Neuronal stem cell (in vitro differentiated cells): ENCODE measurements around the gene ZNF821.

Experiments
- DNase-seq: peaks from one replicate; pipeline ENCODE4 v3.0.0-alpha.2; 2013; ENCODE audit warnings: low spot score
- H2AFZ ChIP-seq: one replicate; pipeline ENCODE4 v1.6.1; 2013; ENCODE audit warnings: mild to moderate bottlenecking, low read length, inconsistent platforms
- H2AK5ac ChIP-seq: 2 replicates; pipeline ENCODE4 v1.6.1; 2013; ENCODE audit warnings: low read depth, mild to moderate bottlenecking, inconsistent platforms, low read length, moderate library complexity, mixed read lengths
- H2BK120ac ChIP-seq: 2 replicates; pipeline ENCODE4 v1.6.1; 2013; ENCODE audit warnings: low read depth, mild to moderate bottlenecking, inconsistent platforms, low read length, moderate library complexity, mixed read lengths
- H2BK12ac ChIP-seq: one replicate; pipeline ENCODE4 v1.6.1; 2013; ENCODE audit warnings: low read length, inconsistent platforms
- H2BK15ac ChIP-seq: 2 replicates; pipeline ENCODE4 v1.6.1; 2013; ENCODE audit warnings: mild to moderate bottlenecking, low read length, inconsistent platforms, mixed read lengths
- H2BK5ac ChIP-seq: one replicate; pipeline ENCODE4 v1.6.1; 2013; ENCODE audit warnings: inconsistent platforms, mild to moderate bottlenecking, low read length, moderate library complexity
- H3K14ac ChIP-seq: one replicate; pipeline ENCODE4 v1.6.1; 2013; ENCODE audit warnings: low read length, inconsistent platforms
- H3K18ac ChIP-seq: 2 replicates; pipeline ENCODE4 v1.6.1; 2013; ENCODE audit warnings: low read length, inconsistent platforms
- H3K23ac ChIP-seq: 2 replicates; pipeline ENCODE4 v1.6.1; 2013; ENCODE audit warnings: low read depth, mild to moderate bottlenecking, mixed read lengths, low read length, inconsistent platforms; ENCODE audit not compliant: poor library complexity
- H3K27ac ChIP-seq: replicated peaks from 3 replicates; pipeline ENCODE4 v1.5.1; 2013; ENCODE audit warnings: low read length, inconsistent platforms
- H3K27me3 ChIP-seq, 3 experiments: 2 replicates each; pipeline ENCODE4 v1.6.1; 2013; ENCODE audit warnings: low read length in 3 of 3, mild to moderate bottlenecking in 2 of 3, inconsistent platforms in 1 of 3, low read depth in 1 of 3, mixed read lengths in 1 of 3, moderate library complexity in 1 of 3; ENCODE audit not compliant: control insufficient read depth in 3 of 3, insufficient read depth in 3 of 3
- H3K36me3 ChIP-seq, 2 donors: replicated peaks in 1 of 2; 2 replicates each; pipeline ENCODE4 v1.6.1; 2013; ENCODE audit warnings: low read length in 2 of 2; ENCODE audit not compliant: control insufficient read depth in 2 of 2, insufficient read depth in 2 of 2
- H3K4ac ChIP-seq: 2 replicates; pipeline ENCODE4 v1.6.1; 2013; ENCODE audit warnings: inconsistent platforms, mild to moderate bottlenecking, low read length, moderate library complexity
- H3K4me1 ChIP-seq, 2 donors: 1 replicate in 1 of 2; 2 replicates in 1 of 2; pipeline ENCODE4 v1.6.1; 2013; ENCODE audit warnings: low read length in 2 of 2, low read depth in 1 of 2; ENCODE audit not compliant: control insufficient read depth in 2 of 2, insufficient read depth in 1 of 2
- H3K4me2 ChIP-seq: one replicate; pipeline ENCODE4 v1.6.1; 2013; ENCODE audit warnings: mild to moderate bottlenecking, low read length, inconsistent platforms; ENCODE audit not compliant: insufficient read depth, poor library complexity, severe bottlenecking
- H3K4me3 ChIP-seq, 2 donors: 2 replicates each; pipeline ENCODE4 v1.5.1; 2013; ENCODE audit warnings: low read length in 2 of 2, mild to moderate bottlenecking in 2 of 2, inconsistent platforms in 1 of 2, moderate library complexity in 1 of 2
- H3K79me1 ChIP-seq: one replicate; pipeline ENCODE4 v1.6.1; 2013; ENCODE audit warnings: low read depth, mild to moderate bottlenecking, inconsistent platforms, low read length, moderate library complexity
- H3K9ac ChIP-seq: one replicate; pipeline ENCODE4 v1.6.1; 2013; ENCODE audit warnings: mild to moderate bottlenecking, low read depth, low read length, inconsistent platforms; ENCODE audit not compliant: poor library complexity
- H3K9me3 ChIP-seq, 2 donors: replicated peaks in 1 of 2; 2 replicates each; pipeline versions ENCODE3 to v1.6.1; 2013; ENCODE audit warnings: low read length in 2 of 2, mild to moderate bottlenecking in 2 of 2, inconsistent platforms in 1 of 2, low read depth in 1 of 2, mixed read lengths in 1 of 2, moderate library complexity in 1 of 2; ENCODE audit not compliant: control insufficient read depth in 2 of 2, insufficient read depth in 1 of 2
- H4K8ac ChIP-seq: one replicate; pipeline ENCODE4 v1.6.1; 2013; ENCODE audit warnings: low read depth, mild to moderate bottlenecking, inconsistent platforms, low read length, moderate library complexity
- H4K91ac ChIP-seq: one replicate; pipeline ENCODE4 v1.6.1; 2013; ENCODE audit warnings: low read length, low read depth, mild to moderate bottlenecking, inconsistent platforms; ENCODE audit not compliant: poor library complexity
- WGBS, 2 donors: extraction: QIAGEN DNeasy Blood & Tissue Kit; methylation state at CpG; one replicate each; pipeline ENCODE4 v1.1.7; 2013; ENCODE audit warnings: missing lambda C conversion rate in 2 of 2, mixed read lengths in 1 of 2; ENCODE audit not compliant: insufficient read length in 2 of 2, insufficient replicate concordance in 1 of 2; ENCODE audit errors: extremely low coverage in 2 of 2; 5-methylcytosine and 5-hydroxymethylcytosine counted together

Gene ZNF821

GRCh38 chr16:71903608-71904007 lies 19.6 kb upstream of the ZNF821 start:
- Histone ChIP-seq H3K9me3 (peaks cover 0 to 44% of the 10 kb centered on the region in 2 donors), H3K14ac (no peak overlapping the region), H2BK120ac (no peak overlapping the region), H3K4ac (no peak overlapping the region), H3K9ac (no peak overlapping the region), H3K27ac (no peak overlapping the region), H2BK12ac (no peak overlapping the region), H3K79me1 (peaks cover under 1% of the 10 kb centered on the region), H3K23ac (no peak overlapping the region), H3K4me1 (no peaks in the 10 kb centered on the region), H2BK5ac (no peak overlapping the region), H4K91ac (no peak overlapping the region), H4K8ac (no peak overlapping the region), H2BK15ac (no peak overlapping the region), H2AFZ (no peak overlapping the region), H3K36me3 (peaks cover 2 to 71% of the 10 kb centered on the region in 2 donors), H3K4me3 (no peak overlapping the region), H2AK5ac (no peak overlapping the region), H3K4me2 (no peak overlapping the region), H3K18ac (no peak overlapping the region), H3K27me3 (no peaks in the 10 kb centered on the region)
- no CpG with 5 or more reads among the region's 2 CpGs for WGBS, 2 donors
- DNase-seq, result no peak

- Histone ChIP-seq H4K91ac (no peak overlapping the region), H3K79me1 (no peaks in the 10 kb centered on the region), H2BK15ac (no peak overlapping the region), H3K18ac (no peak overlapping the region), H3K23ac (no peak overlapping the region), H3K9me3 (peaks cover 0 to 43% of the 10 kb centered on the region in 2 donors), H3K4me1 (no peaks in the 10 kb centered on the region), H3K4ac (no peak overlapping the region), H3K27me3 (no peaks in the 10 kb centered on the region), H2AK5ac (no peak overlapping the region), H4K8ac (no peak overlapping the region), H3K14ac (no peak overlapping the region), H2BK120ac (no peak overlapping the region), H3K9ac (no peak overlapping the region), H3K27ac (no peak overlapping the region), H2BK5ac (no peak overlapping the region), H3K36me3 (peaks cover 2 to 72% of the 10 kb centered on the region in 2 donors), H3K4me2 (no peak overlapping the region), H2AFZ (no peak overlapping the region), H3K4me3 (peak overlapping the region in 1 of 2 donors; percentile 62), H2BK12ac (no peak overlapping the region)
- no peak for DNase-seq
- whole genome bisulfite sequencing, 2 donors, result 100% methylated on average over 1 of the region's 5 CpGs; no CpG with 5 or more reads in 1 of the 2 donors
Measured at GRCh38 chr16:71902656-71903365, 18.8 kb upstream of the ZNF821 start.

GRCh38 chr16:71899171-71899570 lies 15.2 kb upstream of the ZNF821 start:
- Histone ChIP-seq H3K4me1 (peaks cover 0 to 1% of the 10 kb centered on the region in 2 donors), H2BK12ac (no peak overlapping the region), H2AFZ (no peak overlapping the region), H3K23ac (no peak overlapping the region), H3K18ac (no peak overlapping the region), H3K14ac (no peak overlapping the region), H3K79me1 (peaks cover 3% of the 10 kb centered on the region), H3K27me3 (no peaks in the 10 kb centered on the region), H2AK5ac (no peak overlapping the region), H2BK15ac (no peak overlapping the region), H4K8ac (no peak overlapping the region), H3K4me3 (no peak overlapping the region), H3K36me3 (peaks cover 2 to 64% of the 10 kb centered on the region in 2 donors), H4K91ac (no peak overlapping the region), H2BK120ac (no peak overlapping the region), H3K9me3 (peaks cover 0 to 39% of the 10 kb centered on the region in 2 donors), H2BK5ac (no peak overlapping the region), H3K4ac (no peak overlapping the region), H3K4me2 (no peak overlapping the region), H3K9ac (no peak overlapping the region), H3K27ac (no peak overlapping the region)
- no peak for DNase-seq
- no CpG with 5 or more reads among the region's 4 CpGs for WGBS, 2 donors

GRCh38 chr16:71896764-71897368 lies 12.9 kb upstream of the ZNF821 start:
- H2BK120ac ChIP-seq, result no peak overlapping the region
- H3K27ac ChIP-seq, result no peak overlapping the region

More at GRCh38 chr16:71896764-71897368, 12.9 kb upstream of the ZNF821 start:
- Histone ChIP-seq H3K4ac (no peak overlapping the region), H3K27me3 (no peaks in the 10 kb centered on the region), H3K4me1 (peaks cover 0 to 1% of the 10 kb centered on the region in 2 donors), H2AK5ac (no peak overlapping the region), H3K18ac (no peak overlapping the region), H3K9ac (no peak overlapping the region), H4K8ac (no peak overlapping the region), H3K4me3 (peak overlapping the region; percentile 70 to 90), H4K91ac (no peak overlapping the region), H3K23ac (no peak overlapping the region), H3K36me3 (peaks cover 0 to 44% of the 10 kb centered on the region in 2 donors), H3K79me1 (peaks cover 3% of the 10 kb centered on the region), H2BK12ac (no peak overlapping the region), H2AFZ (no peak overlapping the region), H3K4me2 (peak overlapping the region; percentile 42), H3K9me3 (peaks cover 0 to 21% of the 10 kb centered on the region in 2 donors), H2BK15ac (no peak overlapping the region), H2BK5ac (no peak overlapping the region), H3K14ac (no peak overlapping the region)
- no peak for DNase-seq
- no CpG with 5 or more reads among the region's 15 CpGs for WGBS, 2 donors
